GM19023 (cell line): ENCODE measurements around the gene C6orf52.

Source experiments
- ATAC-seq: cut with Tn5 transposase; IDR thresholded peaks from one replicate; pipeline ENCODE4 v1.9.1; 2021; ENCODE audit warnings: mild to moderate bottlenecking, moderate library complexity; ENCODE audit not compliant: unreplicated experiment

Gene C6orf52

GRCh38 chr6:10658910-10659698 lies 35.3 kb downstream of the C6orf52 start:
- ATAC-seq, result no peak

GRCh38 chr6:10655508-10656055 lies 38.8 kb downstream of the C6orf52 start:
- no peak for ATAC-seq

- no peak for ATAC-seq
These were observed 50.2 kb downstream of the C6orf52 start for GRCh38 chr6:10644225-10644624.

DNA sequence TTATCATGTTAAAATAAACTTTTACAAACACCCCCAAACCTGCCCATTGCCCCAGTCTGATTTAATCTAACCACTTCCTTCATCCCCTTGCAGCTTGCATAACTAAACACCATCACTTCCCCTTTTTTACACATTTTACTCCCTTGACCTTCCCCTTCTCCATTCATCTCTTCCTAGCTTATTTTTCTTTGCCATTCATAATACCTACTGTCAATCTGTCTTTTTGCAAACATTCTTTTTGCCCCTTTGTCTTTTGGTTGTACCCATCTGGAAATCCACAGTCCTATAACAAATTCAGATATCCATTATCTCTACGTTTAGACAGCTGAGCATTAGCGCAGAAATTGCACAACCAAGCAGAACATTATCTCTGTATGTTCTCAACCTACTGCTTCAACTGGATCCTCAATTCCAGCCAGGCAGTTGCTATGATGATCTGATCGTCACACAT lies 51.2 kb downstream of the C6orf52 start:
- no peak for ATAC-seq

- ATAC-seq, result no peak
These were observed 52.9 kb downstream of the C6orf52 start for GRCh38 chr6:10641528-10641927.

DNA sequence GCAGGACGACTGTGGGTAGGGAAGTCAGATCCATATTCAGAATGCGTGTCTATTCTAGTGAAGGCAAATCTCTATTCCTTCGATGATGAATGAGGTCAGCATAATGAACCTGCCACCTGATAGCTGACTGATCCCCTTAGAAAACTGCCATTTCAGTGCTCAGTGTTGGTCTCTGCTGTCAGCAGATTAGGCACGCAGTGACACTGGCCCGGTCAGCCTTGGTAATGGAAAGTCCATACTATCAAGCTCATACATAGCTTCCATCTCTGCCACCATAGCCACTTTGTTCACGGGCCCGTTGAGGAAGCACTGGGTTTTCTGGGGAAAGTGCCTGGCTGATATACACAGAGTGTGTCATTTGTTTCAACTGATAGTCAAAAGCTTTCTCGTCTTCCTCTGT lies 54.0 kb downstream of the C6orf52 start:
- no peak for ATAC-seq

DNA sequence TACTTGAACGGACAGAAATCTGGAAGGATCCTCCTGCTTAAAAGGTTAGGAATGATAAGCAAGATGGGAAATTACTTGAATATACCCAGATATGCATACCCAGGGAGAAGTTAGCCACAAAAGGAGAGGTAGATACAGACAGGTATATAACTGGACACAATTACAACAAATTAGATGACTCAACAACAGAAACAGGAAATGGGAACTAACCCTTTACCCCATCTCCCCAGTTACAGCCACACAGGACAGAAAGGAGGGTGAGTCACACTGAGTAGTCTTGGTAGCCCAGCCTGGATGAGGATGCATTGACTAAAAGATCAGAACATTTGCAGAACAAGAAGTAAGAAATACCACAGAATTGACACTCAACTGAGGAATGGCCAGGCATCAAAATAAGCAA lies 61.2 kb downstream of the C6orf52 start:
- peak; percentile 82 for ATAC-seq

- no peak for ATAC-seq
These were observed 64.2 kb downstream of the C6orf52 start for GRCh38 chr6:10630178-10630577.

DNA sequence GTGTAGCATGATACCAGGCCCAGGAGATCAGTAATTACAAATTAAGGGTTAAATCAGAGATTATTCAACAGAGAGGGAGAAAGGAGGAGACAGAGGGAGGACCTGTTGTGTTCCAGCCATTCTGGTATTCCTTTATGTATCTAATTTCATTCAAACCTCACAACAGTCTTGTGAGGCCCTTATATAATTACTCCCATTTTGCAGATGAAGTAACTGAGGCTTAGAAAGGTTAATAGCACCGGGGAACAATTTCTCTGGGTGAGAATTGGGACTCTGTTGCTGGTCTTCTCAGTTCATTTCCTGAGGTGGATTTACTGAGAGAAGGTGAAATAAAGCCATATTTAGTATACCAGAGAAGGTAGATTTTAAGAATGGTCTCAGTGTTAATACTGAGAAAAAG lies 66.6 kb downstream of the C6orf52 start:
- no peak for ATAC-seq

DNA sequence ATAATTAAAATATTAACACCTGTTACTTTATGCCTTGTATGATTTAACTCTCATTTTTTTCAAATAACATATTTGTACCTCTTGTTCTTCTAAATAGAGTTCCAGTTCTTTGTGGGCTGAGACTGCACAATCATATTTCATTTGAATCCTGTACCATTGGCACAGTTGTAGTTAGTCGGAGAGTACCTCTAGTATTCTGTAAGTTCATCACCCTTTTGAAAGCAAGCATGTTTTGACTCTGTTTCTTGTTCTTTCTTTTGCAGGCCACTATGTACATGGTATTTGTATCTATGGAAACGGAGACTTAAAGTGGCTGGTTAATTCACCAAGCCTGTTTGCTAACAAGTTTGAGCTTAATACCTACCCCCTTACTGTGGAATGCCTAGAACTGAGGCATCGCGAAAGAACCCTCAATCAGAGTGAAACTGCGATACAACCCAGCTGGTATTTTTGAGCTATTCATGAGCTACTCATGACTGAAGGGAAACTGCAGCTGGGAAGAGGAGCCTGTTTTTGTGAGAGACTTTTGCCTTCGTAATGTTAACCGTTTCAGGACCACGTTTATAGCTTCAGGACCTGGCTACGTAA lies 68.2 kb downstream of the C6orf52 start:
- no peak for ATAC-seq

- no peak for ATAC-seq
These were observed 69.6 kb downstream of the C6orf52 start for GRCh38 chr6:10624836-10625235.

DNA sequence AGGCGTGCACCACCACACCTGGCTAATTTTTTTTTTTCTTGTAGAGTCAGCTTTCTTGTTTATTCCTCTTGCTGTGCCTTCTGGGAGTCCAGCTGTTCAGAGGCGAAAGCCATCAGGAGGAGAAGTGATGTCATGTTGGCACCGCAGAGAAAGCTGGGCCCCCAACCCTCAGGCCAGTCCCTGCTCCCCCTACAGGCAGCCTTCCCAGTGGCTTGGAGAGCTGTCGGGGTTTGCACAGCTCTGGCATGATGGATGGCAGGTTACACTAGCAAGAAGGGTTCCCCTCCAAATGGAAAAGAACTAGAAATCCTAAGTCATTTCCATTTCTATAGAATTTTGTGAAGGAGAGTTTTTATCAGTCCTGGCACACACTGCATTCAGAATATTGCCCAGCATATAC lies 72.6 kb downstream of the C6orf52 start:
- ATAC-seq, result no peak
